K562 (cell line): ENCODE results near the gene LRRC3C. TPM values are rescaled to one million over a fixed set of nuclear protein-coding genes. Genes with fewer than 3 reads are reported as not detected.

Experiments used
- FOS ChIP-seq: IDR thresholded peaks from 3 replicates; pipeline ENCODE4 v1.6.1; 2011; ENCODE audit not compliant: insufficient read length; ENCODE audit errors: extremely low read depth
- MNT ChIP-seq, 2 experiments: fragments of 450-650 bp; conservative IDR thresholded peaks; 2 replicates each; pipeline ENCODE4 v1.6.1; 2017; ENCODE audit warnings: mild to moderate bottlenecking in 2 of 2, moderate library complexity in 2 of 2
- ZNF24 ChIP-seq: fragments of 450-650 bp; IDR thresholded peaks from 2 replicates; pipeline ENCODE4 v1.6.1; 2016
- ZNF274 ChIP-seq: IDR thresholded peaks from 2 replicates; pipeline ENCODE4 v1.6.1; 2011; ENCODE audit warnings: low read depth, mild to moderate bottlenecking, low read length, moderate library complexity, borderline replicate concordance
- polyA plus RNA-seq, 8 experiments: library from polyadenylated mRNA; depleted of rRNA in 4 of 8; stranded (reverse) in 5 of 8; unstranded in 3 of 8; fragments of >200 nt; fragmentation: Nextera tagmentation in 2 of 8; fragmentation: Illumina TruSeq in 1 of 8; extraction: Ambion mirVana in 2 of 8; extraction: Trizol in 1 of 8; gene quantifications; 2 replicates each; pipeline versions ENCODE4 v1.2.1 to v1.2.3, GENCODE V29; 2011 to 2014; ENCODE audit warnings: inconsistent platforms in 1 of 8, missing spikeins in 1 of 8
- total RNA-seq, 7 experiments: library from RNA; depleted of rRNA in 6 of 7; stranded (reverse); fragments of >200 nt in 6 of 7; fragmentation: Illumina TruSeq in 2 of 7; extraction: Trizol in 2 of 7; gene quantifications; 2 replicates each; pipeline versions ENCODE4 v1.2.1 to v1.2.3, GENCODE V29; 2011 to 2021; ENCODE audit warnings: low replicate concordance in 1 of 7
- TF ChIP-seq, protein P1 (sequence below): fragments of 250-450 bp; sonication (Bioruptor Pico); IDR thresholded peaks from 2 replicates; pipeline ENCODE4 v1.9.0; 2021; ENCODE audit warnings: mild to moderate bottlenecking, inconsistent platforms
- TF ChIP-seq, protein P2 (sequence below), 2 experiments: fragments of 450-650 bp; IDR thresholded peaks; 2 replicates each; pipeline ENCODE4 v1.6.1; 2018; ENCODE audit warnings: mild to moderate bottlenecking in 2 of 2, low read depth in 1 of 2; ENCODE audit not compliant: partially characterized antibody in 2 of 2

LRRC3C gene
- total and polyA plus RNA-seq, 9 of the 15 experiments (the other 6 are each of a cell fraction or from before 2014, with no cell fraction given) = not detected

- TF ChIP-seq, protein P1, sequence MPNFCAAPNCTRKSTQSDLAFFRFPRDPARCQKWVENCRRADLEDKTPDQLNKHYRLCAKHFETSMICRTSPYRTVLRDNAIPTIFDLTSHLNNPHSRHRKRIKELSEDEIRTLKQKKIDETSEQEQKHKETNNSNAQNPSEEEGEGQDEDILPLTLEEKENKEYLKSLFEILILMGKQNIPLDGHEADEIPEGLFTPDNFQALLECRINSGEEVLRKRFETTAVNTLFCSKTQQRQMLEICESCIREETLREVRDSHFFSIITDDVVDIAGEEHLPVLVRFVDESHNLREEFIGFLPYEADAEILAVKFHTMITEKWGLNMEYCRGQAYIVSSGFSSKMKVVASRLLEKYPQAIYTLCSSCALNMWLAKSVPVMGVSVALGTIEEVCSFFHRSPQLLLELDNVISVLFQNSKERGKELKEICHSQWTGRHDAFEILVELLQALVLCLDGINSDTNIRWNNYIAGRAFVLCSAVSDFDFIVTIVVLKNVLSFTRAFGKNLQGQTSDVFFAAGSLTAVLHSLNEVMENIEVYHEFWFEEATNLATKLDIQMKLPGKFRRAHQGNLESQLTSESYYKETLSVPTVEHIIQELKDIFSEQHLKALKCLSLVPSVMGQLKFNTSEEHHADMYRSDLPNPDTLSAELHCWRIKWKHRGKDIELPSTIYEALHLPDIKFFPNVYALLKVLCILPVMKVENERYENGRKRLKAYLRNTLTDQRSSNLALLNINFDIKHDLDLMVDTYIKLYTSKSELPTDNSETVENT (CRISPR knock-in tag) = peak; percentile 86; the same call in 1 of the 2 replicates
- TF ChIP-seq, protein P2, sequence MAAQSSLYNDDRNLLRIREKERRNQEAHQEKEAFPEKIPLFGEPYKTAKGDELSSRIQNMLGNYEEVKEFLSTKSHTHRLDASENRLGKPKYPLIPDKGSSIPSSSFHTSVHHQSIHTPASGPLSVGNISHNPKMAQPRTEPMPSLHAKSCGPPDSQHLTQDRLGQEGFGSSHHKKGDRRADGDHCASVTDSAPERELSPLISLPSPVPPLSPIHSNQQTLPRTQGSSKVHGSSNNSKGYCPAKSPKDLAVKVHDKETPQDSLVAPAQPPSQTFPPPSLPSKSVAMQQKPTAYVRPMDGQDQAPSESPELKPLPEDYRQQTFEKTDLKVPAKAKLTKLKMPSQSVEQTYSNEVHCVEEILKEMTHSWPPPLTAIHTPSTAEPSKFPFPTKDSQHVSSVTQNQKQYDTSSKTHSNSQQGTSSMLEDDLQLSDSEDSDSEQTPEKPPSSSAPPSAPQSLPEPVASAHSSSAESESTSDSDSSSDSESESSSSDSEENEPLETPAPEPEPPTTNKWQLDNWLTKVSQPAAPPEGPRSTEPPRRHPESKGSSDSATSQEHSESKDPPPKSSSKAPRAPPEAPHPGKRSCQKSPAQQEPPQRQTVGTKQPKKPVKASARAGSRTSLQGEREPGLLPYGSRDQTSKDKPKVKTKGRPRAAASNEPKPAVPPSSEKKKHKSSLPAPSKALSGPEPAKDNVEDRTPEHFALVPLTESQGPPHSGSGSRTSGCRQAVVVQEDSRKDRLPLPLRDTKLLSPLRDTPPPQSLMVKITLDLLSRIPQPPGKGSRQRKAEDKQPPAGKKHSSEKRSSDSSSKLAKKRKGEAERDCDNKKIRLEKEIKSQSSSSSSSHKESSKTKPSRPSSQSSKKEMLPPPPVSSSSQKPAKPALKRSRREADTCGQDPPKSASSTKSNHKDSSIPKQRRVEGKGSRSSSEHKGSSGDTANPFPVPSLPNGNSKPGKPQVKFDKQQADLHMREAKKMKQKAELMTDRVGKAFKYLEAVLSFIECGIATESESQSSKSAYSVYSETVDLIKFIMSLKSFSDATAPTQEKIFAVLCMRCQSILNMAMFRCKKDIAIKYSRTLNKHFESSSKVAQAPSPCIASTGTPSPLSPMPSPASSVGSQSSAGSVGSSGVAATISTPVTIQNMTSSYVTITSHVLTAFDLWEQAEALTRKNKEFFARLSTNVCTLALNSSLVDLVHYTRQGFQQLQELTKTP (IDR thresholded peaks at IDR 0.05; ENCODE audit: low read depth in 1 of 2, partially characterized antibody in 2 of 2) = peak in 1 of 2 experiments; percentile 83
- TF ChIP-seq FOS (peak; percentile 66), ZNF24 (no peak), ZNF274 (no peak), MNT (conservative IDR thresholded peaks at IDR 0.05) (peak; percentile 79 to 94)
Measured at GRCh38 chr17:39980351-39981206, 53.0 kb downstream of the LRRC3C start, which contains the start of gene PSMD3 (continued).
